Renal cortical epithelial cell (primary cell): Measurements from ENCODE around the gene BRIX1. TPM values are rescaled to one million over a fixed set of nuclear protein-coding genes. Genes with fewer than 3 reads are reported as not detected.
"Not testable (repeated sequence)": the region's sequence is repeated elsewhere in the genome, so short reads cannot be mapped to it uniquely, and the experiment has no call there.

Experiments used
- DNase-seq: peaks from one replicate; pipeline ENCODE4 v3.0.0-alpha.2; 2011; ENCODE audit warnings: low read depth
- total RNA-seq: library from RNA; depleted of rRNA; stranded (reverse); fragments of >200 nt; gene quantifications from 2 replicates; pipeline ENCODE4 v1.2.3, GENCODE V29; 2014

Gene BRIX1
- total RNA-seq, 1 donor from 2014 or later: 27.3 TPM

DNA sequence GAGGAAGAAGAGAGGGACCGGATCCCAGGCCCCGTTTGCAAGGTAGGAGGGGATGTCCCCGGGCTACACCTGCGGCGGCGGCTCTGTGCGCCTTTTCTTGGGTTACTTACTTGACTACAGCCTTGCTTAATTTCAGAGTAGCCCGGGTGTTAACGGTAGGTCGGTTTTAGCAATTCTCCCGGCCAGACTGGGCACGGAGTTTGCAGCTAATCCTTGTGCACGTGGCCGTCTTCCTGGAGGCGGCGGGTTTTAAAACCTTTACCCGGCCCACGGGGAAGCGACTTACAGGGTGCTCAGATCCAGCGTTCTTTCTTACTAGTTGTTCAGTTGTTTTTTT lies 313 bp downstream of the BRIX1 start:
- no peak for DNase-seq

DNA sequence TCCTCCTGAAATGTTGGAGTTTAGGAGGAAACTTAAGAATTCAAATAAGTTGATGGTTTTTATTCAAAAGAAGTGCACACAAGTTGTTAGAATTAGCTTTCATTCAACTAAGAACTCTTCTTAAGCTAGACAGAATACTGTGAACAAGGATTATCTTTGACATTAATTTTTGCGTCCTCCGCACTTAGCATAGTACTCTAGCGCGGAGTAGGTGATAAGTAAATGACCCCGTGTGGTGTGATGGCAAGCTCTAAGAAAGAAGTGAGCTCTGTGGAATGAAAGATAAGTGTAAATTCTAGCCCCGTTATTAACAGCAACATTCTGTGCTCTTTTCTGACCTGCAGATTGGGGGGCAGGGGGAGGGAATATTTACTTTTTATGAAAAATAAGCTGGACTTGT lies 1.0 kb downstream of the BRIX1 start:
- DNase-seq: no peak

DNA sequence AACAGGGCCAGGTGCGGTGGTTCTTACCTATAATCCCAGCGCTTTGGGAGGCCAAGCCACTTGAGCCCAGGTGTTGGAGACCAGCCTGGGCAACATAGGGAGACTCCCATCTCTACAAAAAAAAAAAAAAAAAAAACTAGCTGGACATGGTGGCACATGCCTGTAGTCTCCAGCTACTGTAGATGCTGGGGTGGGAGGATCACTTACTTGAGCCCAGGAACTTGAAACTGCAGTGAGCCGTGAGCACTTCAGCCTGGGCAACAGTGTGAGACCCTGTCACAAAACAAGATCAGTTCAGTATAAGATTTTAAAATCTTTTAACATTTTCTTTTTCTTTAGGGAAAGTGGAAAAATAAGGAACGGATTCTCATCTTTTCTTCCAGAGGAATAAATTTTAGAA lies 2.5 kb downstream of the BRIX1 start:
- no peak for DNase-seq

DNA sequence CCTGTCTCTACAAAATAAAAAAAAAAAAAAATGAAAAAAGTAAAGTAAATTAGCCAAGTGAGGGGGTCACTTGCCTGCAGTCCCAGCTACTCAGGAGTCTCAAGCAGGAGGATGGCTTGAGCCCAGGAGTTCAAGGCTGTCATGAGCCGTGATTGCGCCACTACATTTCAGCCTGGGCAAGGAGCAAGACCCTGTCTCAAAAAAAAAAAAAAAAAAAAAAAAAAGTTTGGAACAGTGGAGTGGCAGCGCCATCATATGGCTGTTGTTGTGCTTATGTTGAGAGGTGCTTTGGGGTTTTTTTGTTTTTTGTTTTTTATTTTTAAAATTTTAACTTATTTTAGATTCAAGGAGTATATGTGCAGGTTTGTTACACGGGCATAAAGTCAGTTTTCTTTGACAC lies 3.6 kb downstream of the BRIX1 start:
- DNase-seq: no peak

DNA sequence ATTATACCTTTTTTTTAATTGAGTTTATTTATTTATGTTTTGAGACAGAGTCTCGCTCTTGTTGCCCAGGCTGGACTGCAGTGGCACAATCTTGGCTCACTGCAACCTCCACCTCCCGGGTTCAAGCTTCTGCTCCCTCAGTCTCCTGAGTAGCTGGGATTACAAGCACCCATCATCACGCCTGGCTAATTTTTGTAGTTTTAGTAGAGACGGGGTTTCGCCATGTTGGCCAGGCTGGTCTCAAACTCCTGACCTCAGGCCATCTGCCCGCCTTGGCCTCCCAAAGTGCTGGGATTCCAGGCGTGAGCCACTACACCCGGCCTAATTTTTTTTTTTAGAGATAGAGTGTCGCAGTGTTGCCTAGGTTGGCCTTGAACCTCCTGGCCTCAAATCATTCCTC lies 7.7 kb downstream of the BRIX1 start:
- not testable (repeated sequence) for DNase-seq

DNA sequence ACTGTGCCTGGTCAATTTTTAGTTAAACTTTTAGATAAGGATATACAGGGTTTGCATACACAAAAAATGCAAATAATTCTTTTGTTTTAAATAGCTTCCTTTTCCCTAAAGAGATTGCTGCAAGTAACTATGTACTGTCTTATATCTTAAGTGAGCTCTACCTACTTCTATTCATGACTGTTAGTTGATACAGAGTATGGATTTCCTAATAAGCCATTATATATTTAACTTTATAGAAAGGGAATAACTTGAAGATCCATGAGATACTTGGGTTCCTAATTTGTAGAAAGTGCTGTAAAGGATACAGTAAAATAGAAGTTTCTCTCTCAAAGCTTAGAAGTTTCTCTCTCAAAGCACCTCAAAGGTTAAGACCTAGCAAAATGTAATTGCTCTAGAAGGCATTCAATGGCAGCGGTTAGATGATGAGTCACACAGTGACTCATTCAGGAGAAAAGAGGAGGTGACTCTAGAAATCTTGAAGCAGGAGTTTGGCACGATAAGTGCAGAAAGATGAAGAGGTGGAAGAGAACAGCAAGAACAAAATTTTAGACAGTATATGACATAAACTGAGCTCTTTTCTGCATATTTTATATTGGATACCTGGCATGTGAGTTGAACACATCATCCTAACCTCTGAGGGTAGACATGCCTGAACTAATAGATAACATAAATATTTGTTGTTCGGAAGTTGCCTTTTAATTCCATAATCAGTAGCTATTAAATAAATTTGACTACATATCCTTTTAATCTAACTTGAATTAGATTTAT lies 8.4 kb downstream of the BRIX1 start:
- peak; percentile 95 for DNase-seq

DNA sequence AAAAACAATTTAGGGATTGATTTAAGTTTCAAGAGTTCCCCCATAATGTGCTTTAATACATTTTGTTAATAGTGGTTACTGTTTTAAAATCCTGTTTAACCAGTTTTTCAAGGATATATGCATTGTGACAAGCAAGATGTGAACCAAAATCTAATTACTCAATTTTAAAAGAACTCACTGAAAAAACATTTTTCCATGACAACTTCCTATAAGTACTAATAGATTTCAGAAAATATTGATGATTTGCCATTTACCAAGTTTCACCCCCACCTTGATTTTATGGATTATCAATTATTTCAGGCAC lies 8.9 kb downstream of the BRIX1 start:
- no peak for DNase-seq

DNA sequence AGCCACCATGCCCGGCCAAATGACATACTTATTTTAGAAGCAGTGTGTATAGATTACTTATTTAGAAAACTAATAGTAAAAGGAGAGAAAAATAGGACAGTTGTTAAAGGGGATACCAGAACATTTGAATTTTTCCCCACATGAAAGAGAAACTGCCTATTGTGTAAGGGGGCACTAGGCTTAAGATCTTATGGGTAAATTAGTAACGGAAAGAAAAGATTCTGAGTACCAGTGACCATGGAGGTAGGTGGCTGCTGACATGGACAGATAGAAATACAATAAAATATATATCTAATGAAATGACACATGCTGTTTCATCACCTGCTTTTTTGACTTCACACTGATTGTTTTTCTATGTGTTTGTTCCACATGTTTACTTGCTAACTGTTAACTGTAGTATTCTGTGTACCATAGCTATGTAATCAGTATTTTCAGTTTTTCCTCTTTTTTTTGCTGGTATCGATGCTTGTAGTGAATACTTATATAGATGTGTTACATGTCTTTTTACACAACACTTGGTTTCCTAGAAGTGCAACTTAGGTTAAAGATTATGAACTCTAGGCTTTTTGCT lies 10.9 kb downstream of the BRIX1 start:
- no peak for DNase-seq

DNA sequence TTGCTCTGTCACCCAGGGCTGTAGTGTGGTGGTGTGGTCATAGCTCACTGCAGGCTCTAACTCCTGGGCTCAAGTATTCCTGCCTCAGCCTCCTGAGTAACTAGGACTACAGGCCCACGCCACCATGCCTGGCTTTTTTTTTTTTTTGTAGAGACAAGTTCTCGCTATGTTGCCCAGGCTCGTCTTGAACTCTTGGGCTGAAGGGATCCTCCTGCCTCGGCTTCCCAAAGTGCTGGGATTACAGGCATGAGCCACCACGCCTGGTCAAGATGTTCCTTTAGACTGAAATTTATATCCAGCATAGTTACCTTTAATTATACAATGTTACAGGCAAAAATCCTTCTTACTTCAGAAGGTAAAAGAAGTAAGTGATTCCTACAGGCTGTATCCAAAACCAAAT lies 12.3 kb downstream of the BRIX1 start:
- DNase-seq: no peak

DNA sequence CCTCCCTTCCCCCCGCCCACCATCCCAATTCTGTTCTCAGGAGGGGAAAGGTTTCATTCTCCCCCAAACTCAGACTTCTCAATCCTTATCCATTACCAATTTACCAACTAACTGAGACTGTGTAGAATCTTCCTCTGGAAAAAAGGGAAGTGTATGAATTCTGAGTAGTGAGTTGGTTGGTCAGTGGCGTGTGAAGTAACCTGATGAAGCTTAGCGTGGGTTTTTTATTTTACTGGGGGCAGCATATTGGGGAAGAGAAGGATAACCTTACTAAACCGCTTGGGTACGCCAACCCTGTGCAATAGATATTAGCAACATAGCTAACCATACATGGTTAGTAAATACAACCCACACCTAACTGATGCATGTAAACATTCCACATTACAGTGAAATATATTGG lies 12.8 kb downstream of the BRIX1 start:
- no peak for DNase-seq

DNA sequence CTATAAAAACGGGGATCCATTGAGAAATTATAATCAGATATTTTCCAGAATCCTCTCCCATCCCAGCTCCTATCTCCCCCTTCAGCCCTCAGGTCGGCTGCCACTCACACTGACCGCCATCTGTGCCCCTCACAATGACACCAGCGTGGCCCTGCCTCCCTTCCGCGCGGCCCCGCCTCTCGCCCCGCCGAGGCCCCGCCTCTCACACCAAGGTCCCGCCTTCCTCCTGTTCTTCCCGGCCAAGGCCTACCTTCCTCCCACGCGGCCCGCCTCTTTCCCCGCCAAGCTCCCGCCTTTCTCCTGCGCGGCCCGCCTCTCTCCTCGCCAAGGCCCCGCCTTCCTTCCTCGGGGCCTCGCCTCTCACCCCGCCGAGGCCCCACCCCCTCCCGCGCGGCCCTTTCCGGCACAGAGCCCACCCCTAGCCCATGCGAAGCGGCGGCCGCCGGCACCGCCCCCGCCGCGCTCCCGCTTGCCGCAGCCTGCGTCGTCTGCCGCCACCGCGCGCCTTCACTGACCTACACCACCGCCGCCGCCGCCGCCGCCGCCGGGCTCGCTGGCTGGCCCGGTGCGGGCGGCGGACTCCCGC lies 13.7 kb downstream of the BRIX1 start, which contains the start of gene DNAJC21:
TSS of gene DNAJC21 (plus strand) at position 426 of the 586 bp plus-strand sequence. CDS start 261 bp downstream, outside the sequence.
- peak; percentile 85 for DNase-seq

DNA sequence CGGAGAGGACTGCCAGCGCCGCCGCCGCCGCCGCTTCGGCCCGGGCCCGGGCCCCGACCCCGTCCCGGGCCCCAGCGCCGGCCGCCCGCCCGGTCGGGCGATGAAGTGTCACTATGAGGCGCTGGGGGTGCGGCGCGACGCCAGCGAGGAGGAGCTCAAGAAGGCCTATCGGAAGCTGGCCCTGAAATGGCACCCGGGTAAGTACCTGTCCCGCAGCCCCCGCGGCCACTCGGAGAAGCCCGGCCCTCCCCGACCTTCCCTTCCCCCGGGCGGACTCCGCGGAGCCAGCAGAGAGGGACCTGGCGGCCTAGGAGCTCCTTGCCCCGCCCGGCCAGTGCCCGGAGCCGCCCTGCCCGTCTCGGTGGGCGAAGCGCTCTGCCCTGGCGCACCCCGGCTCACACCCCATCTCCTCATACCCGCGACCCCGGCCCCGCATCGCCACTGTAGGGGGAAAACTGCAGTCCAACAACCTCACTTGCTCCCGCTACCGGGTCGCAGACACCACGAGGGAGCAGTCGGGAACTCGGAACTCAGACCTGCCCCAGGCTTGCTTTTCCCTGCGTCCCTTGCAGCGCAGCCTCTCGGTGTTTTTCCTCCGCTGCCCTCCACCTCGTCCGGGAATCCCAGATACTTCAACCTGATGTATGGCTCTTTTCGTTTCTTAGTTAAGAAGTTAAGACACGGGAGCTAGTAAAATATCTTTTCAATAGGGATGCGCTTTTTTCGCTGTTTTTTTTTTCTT lies 14.4 kb downstream of the BRIX1 start:
- DNase-seq: peak; percentile 74

DNA sequence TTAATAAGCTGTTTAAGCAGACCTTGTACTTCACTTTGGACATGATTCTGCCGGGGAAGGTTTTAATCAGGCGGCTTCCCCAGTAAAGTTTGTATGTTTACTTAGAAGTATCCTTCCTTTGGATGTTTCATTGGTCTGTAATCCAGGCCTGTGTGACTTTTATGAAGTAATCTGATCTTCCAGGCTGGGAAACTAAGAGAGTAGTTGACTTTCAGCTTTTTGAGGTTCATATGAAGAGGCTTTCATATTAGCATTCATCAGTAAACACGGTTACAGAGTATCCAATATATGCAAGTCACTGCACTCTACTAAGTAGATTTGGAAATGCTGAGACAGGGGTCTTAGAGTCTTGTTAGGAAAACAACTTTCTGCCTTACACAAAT lies 14.9 kb downstream of the BRIX1 start:
- peak; percentile 36 for DNase-seq

DNA sequence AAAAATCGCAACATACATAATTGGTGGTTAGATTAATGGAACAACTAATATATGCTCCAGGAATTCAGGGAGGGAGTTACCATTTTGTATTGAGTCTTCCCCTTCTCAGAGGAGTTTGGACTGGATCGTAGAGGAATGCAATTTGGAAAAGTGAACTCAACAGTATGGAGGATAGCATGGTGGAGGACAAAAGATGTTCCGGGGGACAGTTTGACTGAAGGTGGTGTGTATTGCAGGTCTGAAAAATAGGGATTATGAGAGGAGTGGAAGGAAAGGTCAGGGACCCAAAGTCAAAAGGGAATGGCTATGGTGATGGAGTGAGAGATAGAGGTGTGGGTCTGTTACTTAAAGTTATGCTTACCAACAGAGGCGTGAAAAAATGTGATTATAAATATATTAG lies 15.4 kb downstream of the BRIX1 start:
- DNase-seq: no peak

DNA sequence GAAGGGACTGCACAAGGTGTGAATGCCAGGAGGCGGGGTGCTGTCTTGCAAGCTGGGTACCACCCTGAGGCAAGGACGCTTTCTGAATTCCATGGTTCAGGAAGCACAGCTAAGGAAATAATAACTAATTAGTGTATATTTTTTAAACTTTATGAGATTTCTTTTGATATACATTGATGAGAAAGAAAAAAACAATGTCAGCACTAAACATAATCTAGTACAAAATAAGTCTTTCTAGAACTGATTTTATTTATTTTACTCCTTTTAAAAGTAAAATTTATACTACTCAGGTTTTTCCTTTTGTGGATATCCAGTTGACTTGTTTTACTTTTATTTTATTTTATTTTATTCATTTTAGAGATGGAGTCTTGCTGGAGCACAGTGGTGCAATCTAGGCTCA lies 17.4 kb downstream of the BRIX1 start:
- no peak for DNase-seq

DNA sequence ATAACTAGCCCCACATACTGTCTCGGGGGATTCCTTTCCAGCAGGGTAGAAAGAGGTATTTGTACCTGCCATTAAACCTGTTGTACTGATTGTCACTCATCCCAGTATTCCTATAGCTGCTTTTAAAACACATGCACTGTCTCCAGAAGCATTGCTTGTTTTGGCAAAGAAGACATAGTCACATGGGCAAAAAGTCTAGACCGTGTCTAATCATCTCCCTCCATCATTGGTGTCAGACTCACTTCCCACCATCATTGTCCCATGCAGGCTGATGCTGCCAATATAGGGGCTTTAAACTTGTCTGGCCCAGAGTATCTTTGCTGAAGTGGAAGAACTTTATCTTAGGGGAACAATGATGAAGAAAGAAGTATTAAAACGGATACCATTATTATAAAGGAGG lies 26.4 kb downstream of the BRIX1 start:
- no peak for DNase-seq

DNA sequence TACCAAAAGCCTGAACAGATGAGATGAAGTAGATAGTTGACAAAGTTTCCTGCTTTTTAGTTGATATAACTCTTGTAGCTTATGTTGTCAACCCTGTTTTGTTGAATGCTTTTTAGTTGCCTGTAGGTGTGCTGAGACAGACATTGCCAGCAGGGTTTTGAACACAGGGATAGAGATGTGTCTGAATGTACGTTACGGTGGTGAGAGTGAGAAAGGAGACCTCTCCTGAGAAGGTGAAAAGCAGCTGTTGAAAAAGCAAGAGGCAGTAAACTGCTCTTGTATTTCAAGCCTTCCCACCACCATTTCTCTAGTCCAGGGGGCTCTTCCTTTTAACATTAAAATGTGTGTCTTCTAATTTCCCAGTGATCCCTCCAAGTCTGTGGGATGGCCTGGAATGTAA lies 28.5 kb downstream of the BRIX1 start:
- no peak for DNase-seq

DNA sequence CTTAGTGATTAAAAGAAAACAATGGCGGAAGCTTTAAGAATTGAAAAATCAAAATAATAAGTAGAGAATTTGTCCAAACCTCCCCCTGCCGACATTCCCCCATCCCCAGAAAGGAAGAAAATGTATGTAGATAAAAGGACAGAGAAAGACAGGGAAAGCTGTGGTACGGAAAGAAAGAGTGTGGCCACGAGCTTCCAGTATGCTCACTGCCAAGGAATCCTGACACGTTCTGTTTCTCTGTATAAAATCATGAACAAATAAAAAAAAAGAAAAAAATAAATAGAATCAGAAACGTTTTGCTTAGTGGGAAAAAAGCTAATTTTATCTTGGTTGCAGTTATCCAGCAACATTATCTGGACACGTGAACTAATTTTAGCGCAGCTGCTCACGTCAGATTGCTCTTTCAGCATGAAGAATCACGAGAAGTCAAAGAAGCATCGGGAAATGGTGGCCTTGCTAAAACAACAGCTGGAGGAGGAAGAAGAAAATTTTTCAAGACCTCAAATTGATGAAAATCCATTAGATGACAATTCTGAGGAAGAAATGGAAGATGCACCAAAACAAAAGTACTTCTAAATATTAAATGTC lies 29.0 kb downstream of the BRIX1 start:
- DNase-seq: no peak

DNA sequence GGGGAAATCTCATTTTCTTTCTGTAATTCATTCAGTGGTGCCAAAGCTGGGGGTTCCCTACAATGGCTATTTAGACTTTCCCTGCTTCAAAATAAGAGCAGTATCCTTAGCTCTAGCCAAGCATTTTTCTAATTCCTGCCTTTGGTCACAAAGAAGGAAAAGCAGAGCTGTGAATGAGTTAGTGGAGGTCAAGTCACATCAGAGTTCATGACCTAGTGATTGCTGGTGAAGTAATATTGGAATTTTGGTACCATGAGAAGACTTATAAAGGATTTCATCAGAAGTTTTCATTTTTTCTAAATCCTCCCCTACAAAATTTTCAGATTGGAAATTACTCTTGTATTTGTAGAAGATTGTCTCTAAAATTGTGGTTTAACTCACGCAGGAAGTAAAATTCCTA lies 41.8 kb downstream of the BRIX1 start:
- peak; percentile 72 for DNase-seq

DNA sequence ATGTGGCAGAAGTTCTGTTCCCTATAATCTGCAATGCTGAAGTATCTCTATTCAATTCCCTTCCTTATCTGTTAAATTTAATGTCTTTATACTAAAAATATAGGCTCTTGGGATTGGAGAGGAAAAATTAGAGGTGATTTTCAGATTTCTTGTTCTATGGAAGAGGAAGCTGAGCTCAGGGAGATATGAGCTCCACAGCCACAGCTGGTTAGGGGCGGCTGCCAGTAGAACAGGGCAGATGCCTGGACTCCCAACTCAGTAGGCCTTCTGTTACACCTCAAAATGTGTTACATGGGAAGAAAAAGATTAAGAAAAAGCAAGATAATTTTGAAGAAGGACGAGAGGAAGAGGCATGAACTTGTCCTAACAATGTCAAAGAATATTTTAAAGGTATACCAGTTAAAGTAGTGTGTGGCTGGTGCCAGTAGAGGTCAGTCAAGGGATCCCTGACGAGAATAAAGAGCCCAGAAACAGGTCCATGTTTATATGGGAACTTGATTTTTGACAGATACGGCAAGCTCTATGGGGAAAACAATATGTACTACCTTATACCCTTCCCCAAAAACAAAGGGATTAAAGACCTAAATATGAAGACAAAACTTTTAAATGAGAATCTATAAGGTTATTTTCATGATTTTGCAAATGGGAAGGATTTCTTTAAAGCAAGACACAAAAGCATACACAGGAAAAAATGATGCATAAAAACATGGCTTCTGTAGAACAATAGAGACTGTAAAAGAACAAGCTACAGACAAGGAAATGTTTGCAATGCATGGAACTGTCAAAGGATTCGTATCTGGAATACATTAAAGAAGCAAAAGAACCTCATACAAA lies 42.6 kb downstream of the BRIX1 start:
- peak; percentile 46 for DNase-seq

DNA sequence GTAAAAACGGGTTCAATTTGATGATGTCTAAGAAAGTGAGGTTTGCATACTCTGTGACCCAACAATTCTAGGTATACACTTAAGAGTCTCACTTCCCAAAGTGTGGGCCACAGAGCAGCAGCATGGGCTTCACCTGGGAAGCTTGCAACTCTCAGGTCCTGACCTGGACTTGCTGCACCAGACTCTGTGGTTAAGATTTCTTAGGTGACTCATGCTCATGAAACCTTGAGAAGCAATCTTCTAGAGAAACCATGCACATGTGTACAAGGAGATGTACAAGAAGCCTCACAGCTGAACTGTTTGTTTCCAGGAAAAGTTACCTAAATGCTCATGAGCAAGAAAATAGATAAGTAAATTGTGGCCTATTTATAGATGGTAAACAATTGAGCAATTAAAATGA lies 43.8 kb downstream of the BRIX1 start:
- DNase-seq: peak; percentile 95

DNA sequence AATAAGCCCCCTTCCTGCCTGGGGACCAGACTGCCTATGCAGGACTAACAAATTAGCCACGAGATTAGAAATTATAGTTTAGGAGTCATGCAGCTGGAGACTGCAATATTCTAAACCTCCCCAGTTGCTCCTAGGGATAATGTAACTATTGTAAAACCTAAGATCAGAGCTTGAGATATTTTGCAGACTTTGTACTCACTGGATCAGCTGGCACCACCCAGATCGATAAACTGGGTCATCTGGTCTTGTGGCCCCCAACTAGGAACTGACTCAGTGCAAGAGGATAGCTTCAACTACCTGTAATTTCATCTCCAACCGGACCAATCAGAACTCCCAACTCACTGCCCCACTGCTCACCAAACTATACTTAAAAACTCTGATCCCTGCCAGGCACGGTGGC lies 52.0 kb downstream of the BRIX1 start:
- no peak for DNase-seq
